Amniotic epithelial cell (primary cell): ENCODE data around the gene B3GALT6.
A peak's percentile ranks its signal among the peaks of the same experiment; 100 is the strongest.
"Not testable (repeated sequence)": the region's sequence is repeated elsewhere in the genome, so short reads cannot be mapped to it uniquely, and the experiment has no call there.

Experiments used
- DNase-seq: peaks from one replicate; pipeline ENCODE4 v3.0.0-alpha.2; 2010; ENCODE audit warnings: low read depth

Gene B3GALT6

GRCh38 chr1:1232208-1232795 is at the start of gene B3GALT6:
Gene B3GALT6, plus strand, starts transcription at chr1:1232237. Its CDS starts 42 bp downstream, at chr1:1232279.
- DNase-seq, result no peak

- no peak for DNase-seq
Observed at GRCh38 chr1:1182491-1183220, 49.4 kb upstream of the B3GALT6 start.

GRCh38 chr1:1183221-1183747 is 48.8 kb upstream of the B3GALT6 start:
- DNase-seq, result no peak

GRCh38 chr1:1183833-1184775 is 47.9 kb upstream of the B3GALT6 start:
- DNase-seq, result no peak

- DNase-seq, result no peak
Observed at GRCh38 chr1:1185101-1185765, 46.8 kb upstream of the B3GALT6 start.

- DNase-seq, result no peak
Observed at GRCh38 chr1:1187938-1188337, 44.1 kb upstream of the B3GALT6 start.

GRCh38 chr1:1189111-1189510 is 42.9 kb upstream of the B3GALT6 start:
- no peak for DNase-seq

- no peak for DNase-seq
Observed at GRCh38 chr1:1191734-1192133, 40.3 kb upstream of the B3GALT6 start.

GRCh38 chr1:1194723-1195122 is 37.3 kb upstream of the B3GALT6 start:
- peak; percentile 30 for DNase-seq

- DNase-seq, result not testable (repeated sequence)
Observed at GRCh38 chr1:1195726-1196125, 36.3 kb upstream of the B3GALT6 start.

- no peak for DNase-seq
Observed at GRCh38 chr1:1196431-1197187, 35.4 kb upstream of the B3GALT6 start.

GRCh38 chr1:1197188-1197500 is 34.9 kb upstream of the B3GALT6 start:
- DNase-seq, result no peak

GRCh38 chr1:1197551-1198422 is 34.2 kb upstream of the B3GALT6 start:
- DNase-seq, result no peak

- DNase-seq, result no peak
Observed at GRCh38 chr1:1198423-1199140, 33.5 kb upstream of the B3GALT6 start.

GRCh38 chr1:1199141-1199960 is 32.7 kb upstream of the B3GALT6 start:
- no peak for DNase-seq

GRCh38 chr1:1199961-1200875 is 31.8 kb upstream of the B3GALT6 start:
- no peak for DNase-seq
